ENCODE data around the gene AKIRIN2. TPM values are rescaled to one million over a fixed set of nuclear protein-coding genes. Genes with fewer than 3 reads are reported as not detected.

Gene AKIRIN2
- total and polyA plus RNA-seq, 12 donors = 14.8 to 56.0 (median 43.1) TPM

DNA sequence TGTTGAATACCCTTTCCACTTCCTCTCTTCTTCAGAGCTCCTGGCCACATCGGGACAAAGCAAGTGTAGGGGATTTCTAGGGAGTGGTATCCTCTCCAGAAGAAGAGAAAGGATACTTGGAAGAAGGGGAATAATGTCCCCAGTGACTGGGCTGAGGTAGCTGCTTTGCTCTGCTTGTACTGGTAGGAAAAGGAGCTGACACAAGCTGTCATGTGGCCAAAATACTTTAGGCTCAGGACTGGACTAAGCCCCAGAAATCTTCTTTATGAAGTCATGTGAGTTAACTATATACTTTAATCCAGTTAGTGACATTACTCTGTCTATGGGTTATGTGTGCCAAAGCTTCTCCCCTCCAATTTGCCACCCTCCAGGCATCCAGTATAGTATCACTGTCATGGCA is 40.5 kb downstream of the AKIRIN2 start:
- intact Hi-C loops (cut with DNase I) = loop anchor here in 1 of 10 donors (5.0 kb wide), 1 partner anchor 36 kb away; no protein-coding TSS in a partner anchor
- peaks cover 0 to 33% (median 8%) of the 10 kb centered on the region in 9 donors for H3K4me1 ChIP-seq
- ATAC-seq (peak in 5 of 8 donors; percentile 20 to 59 (median 49)), DNase-seq (no peak)
- no peak overlapping the region for H3K4me3 ChIP-seq
- H3K9me3 ChIP-seq = no peaks in the 10 kb centered on the region
- H3K27ac ChIP-seq = peak overlapping the region in 1 of 10 donors; percentile 8
- no peaks in the 10 kb centered on the region for H3K27me3 ChIP-seq
- 32 to 74% methylated on average over 1 of the region's 1 CpG for WGBS, 2 donors
- TF ChIP-seq, protein P1, sequence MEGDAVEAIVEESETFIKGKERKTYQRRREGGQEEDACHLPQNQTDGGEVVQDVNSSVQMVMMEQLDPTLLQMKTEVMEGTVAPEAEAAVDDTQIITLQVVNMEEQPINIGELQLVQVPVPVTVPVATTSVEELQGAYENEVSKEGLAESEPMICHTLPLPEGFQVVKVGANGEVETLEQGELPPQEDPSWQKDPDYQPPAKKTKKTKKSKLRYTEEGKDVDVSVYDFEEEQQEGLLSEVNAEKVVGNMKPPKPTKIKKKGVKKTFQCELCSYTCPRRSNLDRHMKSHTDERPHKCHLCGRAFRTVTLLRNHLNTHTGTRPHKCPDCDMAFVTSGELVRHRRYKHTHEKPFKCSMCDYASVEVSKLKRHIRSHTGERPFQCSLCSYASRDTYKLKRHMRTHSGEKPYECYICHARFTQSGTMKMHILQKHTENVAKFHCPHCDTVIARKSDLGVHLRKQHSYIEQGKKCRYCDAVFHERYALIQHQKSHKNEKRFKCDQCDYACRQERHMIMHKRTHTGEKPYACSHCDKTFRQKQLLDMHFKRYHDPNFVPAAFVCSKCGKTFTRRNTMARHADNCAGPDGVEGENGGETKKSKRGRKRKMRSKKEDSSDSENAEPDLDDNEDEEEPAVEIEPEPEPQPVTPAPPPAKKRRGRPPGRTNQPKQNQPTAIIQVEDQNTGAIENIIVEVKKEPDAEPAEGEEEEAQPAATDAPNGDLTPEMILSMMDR (IDR thresholded peaks at IDR 0.05) = no peak
- H3K36me3 ChIP-seq = peaks cover 0 to 83% (median 0%) of the 10 kb centered on the region in 9 donors

DNA sequence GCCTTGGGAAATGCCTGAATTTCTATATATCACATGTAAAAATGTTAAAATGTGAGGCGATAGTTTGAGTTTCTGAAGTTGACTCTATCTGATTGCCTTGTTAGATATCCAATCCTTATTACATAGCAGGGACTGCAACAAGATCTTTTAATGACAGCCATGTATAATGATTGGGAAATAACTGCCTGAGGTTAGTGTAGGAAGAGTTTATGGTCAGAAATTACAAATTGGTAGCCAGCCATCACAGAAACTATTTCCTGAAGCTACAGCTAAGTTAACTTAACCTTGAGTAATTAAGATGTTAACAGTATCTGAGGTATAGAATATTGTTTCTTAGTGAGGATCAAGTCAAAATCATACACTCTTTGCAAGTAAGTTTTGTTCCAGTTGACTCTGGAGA is 41.0 kb downstream of the AKIRIN2 start:
- ATAC-seq (no peak), DNase-seq (no peak)
- Histone ChIP-seq H3K27ac (peak overlapping the region in 3 of 10 donors; percentile 8 to 49 (median 47)), H3K27me3 (no peaks in the 10 kb centered on the region), H3K36me3 (peaks cover 0 to 79% (median 0%) of the 10 kb centered on the region in 9 donors), H3K4me1 (peaks cover 0 to 33% (median 8%) of the 10 kb centered on the region in 9 donors), H3K4me3 (no peak overlapping the region), H3K9me3 (no peaks in the 10 kb centered on the region)
- TF ChIP-seq, protein P1 (IDR thresholded peaks at IDR 0.05) = no peak
- 97 to 98% methylated on average over 1 of the region's 1 CpG for WGBS, 2 donors
- intact Hi-C loops (cut with DNase I) = loop anchor here in 1 of 10 donors (5.0 kb wide), 1 partner anchor 36 kb away; no protein-coding TSS in a partner anchor

DNA sequence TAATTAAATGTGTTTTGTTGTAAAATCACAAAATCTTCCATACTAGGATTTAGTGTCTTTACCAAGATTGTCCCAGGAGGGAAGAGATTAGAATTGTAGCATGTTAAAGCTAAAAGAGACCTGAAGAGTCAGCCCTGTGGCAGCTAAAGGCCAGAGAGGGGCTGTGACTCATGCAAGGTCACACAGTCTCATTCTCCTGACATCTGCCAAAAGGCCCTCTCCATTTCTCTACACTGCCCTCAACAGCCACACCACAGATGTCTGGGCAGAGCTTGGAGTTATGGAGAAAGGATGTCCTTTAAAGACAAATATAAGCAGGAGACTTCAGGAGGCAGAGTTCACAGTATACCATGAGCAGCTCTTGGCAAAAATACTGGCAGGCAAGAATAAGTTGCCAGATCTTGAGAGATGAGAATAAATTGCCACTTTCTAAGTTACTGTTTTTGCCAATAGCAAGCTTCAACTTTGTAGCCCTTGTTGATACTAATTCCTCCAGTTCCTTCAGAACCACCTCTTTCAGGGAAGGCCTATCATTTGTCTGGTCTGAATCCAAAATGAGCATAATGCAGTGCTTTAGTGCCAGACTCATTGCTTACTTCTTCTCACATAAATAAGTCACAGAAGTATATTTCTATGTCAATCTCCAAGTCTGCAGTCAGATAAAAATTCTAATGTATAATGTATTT is 41.7 kb downstream of the AKIRIN2 start:
- DNase-seq (no peak), ATAC-seq (peak in 6 of 8 donors; percentile 13 to 88 (median 43))
- intact Hi-C loops (cut with DNase I) = loop anchor here in 1 of 10 donors (5.0 kb wide), 1 partner anchor 37 kb away; no protein-coding TSS in a partner anchor
- Histone ChIP-seq H3K27me3 (no peaks in the 10 kb centered on the region), H3K4me1 (peaks cover 0 to 33% (median 8%) of the 10 kb centered on the region in 9 donors), H3K27ac (peak overlapping the region in 5 of 10 donors; percentile 3 to 49 (median 17)), H3K4me3 (no peak overlapping the region), H3K36me3 (peaks cover 0 to 75% (median 0%) of the 10 kb centered on the region in 9 donors), H3K9me3 (no peaks in the 10 kb centered on the region)
- TF ChIP-seq, protein P1 (IDR thresholded peaks at IDR 0.05) = no peak

DNA sequence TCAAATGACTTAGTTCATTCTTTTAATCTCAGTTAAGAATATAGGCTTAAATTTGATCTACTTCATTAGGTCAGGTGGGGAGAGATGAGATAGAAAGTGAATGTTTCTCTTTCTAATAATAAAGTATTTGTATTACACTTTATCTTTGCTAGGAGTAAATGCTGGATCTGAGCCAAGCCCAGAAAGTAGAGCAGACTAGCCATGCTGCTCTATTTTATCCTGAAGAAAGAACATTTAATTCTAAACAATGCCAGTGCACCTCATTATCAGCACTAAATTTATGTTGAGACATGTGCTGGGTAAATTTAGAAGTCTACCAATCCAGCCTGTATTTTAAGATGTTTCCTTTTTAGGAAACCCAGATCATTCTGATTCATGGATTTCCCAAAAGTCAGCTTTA is 43.5 kb downstream of the AKIRIN2 start:
- peak in 1 of 2 donors; percentile 35 for DNase-seq
- TF ChIP-seq, protein P1 (IDR thresholded peaks at IDR 0.05) = no peak
- peak in 4 of 8 donors; percentile 29 to 61 (median 43) for ATAC-seq
- intact Hi-C loops (cut with DNase I) = no loop called here
- H3K27ac ChIP-seq = peak overlapping the region in 5 of 10 donors; percentile 29 to 55 (median 49)
- no peak overlapping the region for H3K4me3 ChIP-seq
- H3K27me3 ChIP-seq = no peaks in the 10 kb centered on the region
- H3K9me3 ChIP-seq = no peaks in the 10 kb centered on the region
- H3K4me1 ChIP-seq = peaks cover 0 to 33% (median 8%) of the 10 kb centered on the region in 9 donors
- H3K36me3 ChIP-seq = peaks cover 0 to 69% (median 0%) of the 10 kb centered on the region in 9 donors
